Measurements from ENCODE around the gene TRIP10. TPM values are rescaled to one million over a fixed set of nuclear protein-coding genes. Genes with fewer than 3 reads are reported as not detected.

TRIP10 gene
- 10 to 100 TPM; 29.8 to 31.3 TPM for total RNA-seq

DNA sequence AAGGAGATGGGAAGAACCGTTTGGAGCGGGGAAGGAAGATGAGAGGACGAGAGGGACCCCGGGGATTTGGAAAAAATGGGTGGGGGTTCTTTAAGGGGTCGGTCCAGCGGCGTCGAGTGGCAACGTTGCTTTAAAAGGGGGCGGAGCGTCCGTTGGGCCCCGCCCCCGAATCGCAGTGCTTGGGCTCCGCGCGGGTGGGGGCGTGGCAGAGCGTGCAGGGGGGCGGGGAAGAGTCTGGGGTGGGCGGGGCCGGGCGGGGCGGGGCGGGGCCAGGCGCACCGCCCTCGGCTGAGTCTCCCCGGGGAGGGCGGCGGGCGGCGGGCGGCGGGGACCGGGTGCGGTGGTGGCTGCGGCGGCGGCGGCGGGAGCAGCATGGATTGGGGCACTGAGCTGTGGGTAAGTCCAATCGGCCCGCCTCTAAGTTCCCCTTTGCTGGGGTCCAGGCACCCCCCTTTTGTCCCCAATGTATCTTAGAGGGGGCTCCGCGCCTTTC, at the start of gene TRIP10:
TSS of gene TRIP10 (plus strand) at position 291 of the 493 bp plus-strand sequence. CDS start at position 373, 82 bp downstream.
- H3K27me3 Mint-ChIP-seq, result no peaks in the 10 kb centered on the region

DNA sequence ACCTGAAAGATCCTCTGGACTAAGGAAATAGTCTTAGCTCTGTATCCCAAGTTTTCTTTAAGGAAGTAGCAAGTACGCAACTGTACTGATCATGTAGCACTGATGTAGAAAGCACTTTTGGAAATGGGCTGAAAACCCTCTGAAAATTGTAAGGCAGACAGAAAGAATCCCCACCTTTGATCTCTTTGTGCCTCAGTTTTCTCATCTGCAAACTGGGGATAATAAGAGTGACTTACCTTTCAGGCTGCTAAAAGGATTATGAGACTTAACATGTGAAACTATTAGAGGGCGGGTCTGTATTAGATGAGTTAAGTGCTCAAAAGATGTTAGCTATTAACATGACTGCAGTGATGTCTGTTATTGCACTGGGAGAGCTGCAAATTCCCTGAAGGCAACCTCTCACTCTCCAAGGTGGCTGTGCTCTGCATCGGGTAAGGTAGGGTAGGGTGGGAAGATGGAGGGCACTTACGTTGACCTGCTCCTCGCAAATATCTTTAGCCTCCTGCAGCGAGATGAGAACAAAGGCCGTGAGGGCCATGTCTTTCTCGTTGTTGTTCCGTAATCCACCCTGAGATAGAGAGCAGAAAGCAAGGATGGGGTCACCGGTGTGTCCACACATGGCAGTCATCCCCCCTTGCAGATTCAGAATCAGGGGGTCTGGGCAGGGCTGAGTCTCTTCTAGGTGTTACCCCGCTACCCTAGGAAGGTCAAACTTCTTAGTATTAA, 49.2 kb upstream of the TRIP10 start:
- no peaks in the 10 kb centered on the region for H3K4me1 Mint-ChIP-seq
- no peak for DNase-seq
- H3K27me3 Mint-ChIP-seq, result peaks cover 4% of the 10 kb centered on the region
- peaks cover 4% of the 10 kb centered on the region for H3K9me3 Mint-ChIP-seq
- peaks cover 2% of the 10 kb centered on the region for H3K36me3 Mint-ChIP-seq
- no peak overlapping the region for H3K27ac Mint-ChIP-seq
- no peak overlapping the region for H3K4me3 Mint-ChIP-seq

More for the DNA sequence above, at the start of gene TRIP10:
- Mint-ChIP-seq H3K9me3 (no peaks in the 10 kb centered on the region), H3K4me1 (peaks cover 39% of the 10 kb centered on the region), H3K27ac (peak within 1 kb of the TSS; percentile 99), H3K4me3 (peak within 1 kb of the TSS; percentile 99), H3K36me3 (peaks cover 18% of the 10 kb centered on the region)
- peak; percentile 81 for DNase-seq

GRCh38 chr19:6691342-6691741, 48.1 kb upstream of the TRIP10 start:
- Mint-ChIP-seq H3K27ac (no peak overlapping the region), H3K36me3 (peaks cover 2% of the 10 kb centered on the region), H3K4me3 (no peak overlapping the region), H3K27me3 (peaks cover 4% of the 10 kb centered on the region), H3K4me1 (no peaks in the 10 kb centered on the region), H3K9me3 (peaks cover 4% of the 10 kb centered on the region)
- DNase-seq, result no peak

DNA sequence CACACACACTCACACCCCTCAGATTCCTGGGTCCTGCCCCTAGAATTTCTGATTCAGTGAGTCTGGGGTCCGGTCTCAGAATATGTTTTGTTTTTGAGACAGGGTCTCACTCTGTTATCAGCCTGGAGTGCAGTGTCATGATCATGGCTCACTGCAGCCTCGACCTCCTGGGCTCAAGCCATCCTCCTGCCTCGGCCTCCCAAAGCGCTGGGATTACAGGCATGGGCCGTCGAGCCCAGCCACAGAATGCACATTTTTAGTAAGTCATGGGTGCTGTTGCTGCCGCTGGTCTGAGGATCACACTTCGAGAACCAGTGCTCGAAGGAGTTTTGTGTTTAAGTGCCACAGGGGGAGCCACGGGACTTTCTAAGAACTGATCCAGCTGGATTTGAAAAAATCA, 47.5 kb upstream of the TRIP10 start:
- Mint-ChIP-seq H3K4me1 (no peaks in the 10 kb centered on the region), H3K9me3 (peaks cover 4% of the 10 kb centered on the region)

DNA sequence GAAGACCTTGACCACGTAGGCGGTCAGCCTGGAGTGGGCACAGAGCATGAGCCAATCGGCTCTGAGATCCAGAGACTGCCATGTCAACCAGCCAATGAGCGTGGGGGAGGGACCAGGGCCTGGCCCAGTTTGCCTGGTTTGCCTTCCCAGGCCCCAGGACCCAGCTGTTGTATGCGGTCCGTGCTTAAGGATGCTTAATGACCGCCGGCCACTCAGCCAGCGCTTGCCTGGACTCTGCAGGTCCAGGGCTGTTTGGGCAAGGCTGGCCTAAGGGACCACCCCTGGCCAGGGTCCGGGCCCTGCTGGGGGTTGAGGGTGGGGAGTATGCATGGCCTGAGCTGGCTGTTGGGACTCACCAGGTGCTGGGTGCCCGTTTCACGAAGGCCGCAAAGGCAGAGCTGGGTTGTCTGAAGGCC, 46.4 kb upstream of the TRIP10 start:
- peaks cover 4% of the 10 kb centered on the region for H3K27me3 Mint-ChIP-seq
- H3K9me3 Mint-ChIP-seq, result peaks cover 4% of the 10 kb centered on the region
- H3K4me3 Mint-ChIP-seq, result no peak overlapping the region
- H3K27ac Mint-ChIP-seq, result no peak overlapping the region
- no peaks in the 10 kb centered on the region for H3K36me3 Mint-ChIP-seq
- peaks cover 3% of the 10 kb centered on the region for H3K4me1 Mint-ChIP-seq
- no peak for DNase-seq

More for the DNA sequence above, 47.5 kb upstream of the TRIP10 start:
- DNase-seq, result no peak
- peaks cover 4% of the 10 kb centered on the region for H3K27me3 Mint-ChIP-seq
- H3K4me3 Mint-ChIP-seq, result no peak overlapping the region
- H3K36me3 Mint-ChIP-seq, result peaks cover 2% of the 10 kb centered on the region
- no peak overlapping the region for H3K27ac Mint-ChIP-seq

DNA sequence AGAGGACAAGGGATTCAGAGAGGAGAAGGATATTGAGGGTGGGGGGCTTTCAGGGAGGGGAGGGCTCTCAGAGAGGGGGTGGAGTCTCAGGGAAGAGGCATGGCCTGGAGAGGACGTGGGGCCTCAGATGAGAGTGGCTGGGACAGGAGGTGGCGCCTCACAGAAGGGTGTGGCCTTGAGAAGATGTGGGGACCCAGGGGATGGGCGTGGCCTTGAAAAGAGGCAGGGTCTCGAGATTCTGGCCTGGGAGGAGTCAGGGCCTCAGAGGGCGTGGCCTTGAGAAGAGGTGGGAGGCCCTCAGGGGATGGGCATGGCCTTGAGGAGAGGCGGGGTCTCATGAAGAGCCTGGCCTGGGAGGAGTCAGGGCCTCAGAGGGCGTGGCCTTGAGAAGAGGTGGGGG, 45.8 kb upstream of the TRIP10 start:
- Mint-ChIP-seq H3K27ac (no peak overlapping the region), H3K27me3 (peaks cover 4% of the 10 kb centered on the region), H3K4me3 (no peak overlapping the region), H3K36me3 (no peaks in the 10 kb centered on the region), H3K4me1 (peaks cover 3% of the 10 kb centered on the region), H3K9me3 (peaks cover 3% of the 10 kb centered on the region)
- DNase-seq, result no peak

GRCh38 chr19:6694147-6694815, 45.2 kb upstream of the TRIP10 start:
- Mint-ChIP-seq H3K27ac (no peak overlapping the region), H3K4me3 (no peak overlapping the region), H3K36me3 (no peaks in the 10 kb centered on the region), H3K9me3 (no peaks in the 10 kb centered on the region), H3K4me1 (peaks cover 3% of the 10 kb centered on the region), H3K27me3 (peaks cover 4% of the 10 kb centered on the region)
- peak; percentile 24 for DNase-seq

GRCh38 chr19:6696239-6696820, 43.1 kb upstream of the TRIP10 start:
- Mint-ChIP-seq H3K27me3 (peaks cover under 1% of the 10 kb centered on the region), H3K4me1 (peaks cover 3% of the 10 kb centered on the region), H3K27ac (no peak overlapping the region), H3K4me3 (no peak overlapping the region), H3K9me3 (no peaks in the 10 kb centered on the region), H3K36me3 (no peaks in the 10 kb centered on the region)
- no peak for DNase-seq

- Mint-ChIP-seq H3K4me1 (peaks cover 3% of the 10 kb centered on the region), H3K27ac (no peak overlapping the region), H3K27me3 (no peaks in the 10 kb centered on the region), H3K36me3 (no peaks in the 10 kb centered on the region), H3K4me3 (no peak overlapping the region), H3K9me3 (no peaks in the 10 kb centered on the region)
- no peak for DNase-seq
Observed at GRCh38 chr19:6697291-6697690, 42.2 kb upstream of the TRIP10 start.

- H3K27ac Mint-ChIP-seq, result no peak overlapping the region
- no peaks in the 10 kb centered on the region for H3K9me3 Mint-ChIP-seq
- H3K4me3 Mint-ChIP-seq, result no peak overlapping the region
- DNase-seq, result no peak
- H3K27me3 Mint-ChIP-seq, result no peaks in the 10 kb centered on the region
- H3K36me3 Mint-ChIP-seq, result no peaks in the 10 kb centered on the region
- H3K4me1 Mint-ChIP-seq, result peaks cover 3% of the 10 kb centered on the region
Observed at GRCh38 chr19:6699935-6700334, 39.5 kb upstream of the TRIP10 start.

GRCh38 chr19:6700586-6701316, 38.7 kb upstream of the TRIP10 start:
- Mint-ChIP-seq H3K4me3 (no peak overlapping the region), H3K27ac (no peak overlapping the region), H3K36me3 (no peaks in the 10 kb centered on the region), H3K4me1 (peaks cover 3% of the 10 kb centered on the region), H3K9me3 (no peaks in the 10 kb centered on the region), H3K27me3 (no peaks in the 10 kb centered on the region)
- no peak for DNase-seq

DNA sequence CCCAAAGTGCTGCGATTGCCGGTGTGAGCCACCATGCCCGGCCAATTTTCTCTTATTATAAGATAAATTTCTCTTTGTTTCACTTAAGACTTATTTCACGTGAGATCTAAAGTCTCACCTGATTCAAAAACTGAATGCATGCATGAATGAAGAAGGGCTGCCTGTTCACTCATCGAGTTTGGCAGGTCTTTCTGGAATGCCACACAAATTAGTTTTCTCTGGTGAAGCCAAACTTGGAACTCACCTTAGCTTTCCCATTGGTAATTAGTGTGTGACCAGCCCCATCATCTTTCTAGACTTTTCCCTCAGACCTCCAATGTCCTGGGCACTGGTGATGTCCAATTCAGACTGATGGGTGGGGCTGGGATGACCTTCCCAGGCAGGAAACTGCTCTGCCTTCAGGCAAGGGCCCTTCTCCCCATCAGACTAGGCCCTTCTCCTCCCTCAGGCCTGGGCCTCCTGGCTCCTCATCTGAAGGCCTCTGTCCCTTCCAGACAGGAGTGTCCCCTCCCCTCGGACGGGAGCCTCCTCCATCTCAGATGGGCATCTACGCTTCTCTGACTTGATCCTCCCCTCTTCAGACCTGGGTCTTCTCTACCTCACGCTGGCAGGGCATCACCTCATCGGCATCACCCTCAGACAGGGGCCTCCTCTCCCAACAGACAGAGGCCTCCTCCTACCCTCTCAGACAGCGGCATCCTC, 33.4 kb upstream of the TRIP10 start:
- no peak overlapping the region for H3K27ac Mint-ChIP-seq
- H3K36me3 Mint-ChIP-seq, result no peaks in the 10 kb centered on the region
- H3K27me3 Mint-ChIP-seq, result peaks cover 34% of the 10 kb centered on the region
- H3K4me3 Mint-ChIP-seq, result no peak overlapping the region
- no peak for DNase-seq
- H3K9me3 Mint-ChIP-seq, result no peaks in the 10 kb centered on the region
- peaks cover 8% of the 10 kb centered on the region for H3K4me1 Mint-ChIP-seq

DNA sequence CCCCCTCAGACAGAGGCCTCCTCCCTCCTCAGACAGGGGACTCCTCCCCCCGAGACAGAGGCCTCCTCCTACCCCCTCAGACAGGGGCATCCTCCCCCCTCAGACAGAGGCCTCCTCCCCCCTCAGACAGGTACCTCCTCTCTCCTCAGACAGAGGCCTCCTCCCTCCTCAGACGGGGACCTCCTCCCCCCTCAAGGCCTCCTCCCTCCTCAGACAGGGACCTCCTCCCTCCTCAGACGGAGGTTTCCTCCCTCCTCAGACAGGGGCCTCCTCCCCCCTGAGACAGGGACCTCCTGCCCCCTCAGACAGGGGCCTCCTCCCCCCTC, 32.9 kb upstream of the TRIP10 start:
- Mint-ChIP-seq H3K36me3 (no peaks in the 10 kb centered on the region), H3K27me3 (peaks cover 39% of the 10 kb centered on the region), H3K4me3 (no peak overlapping the region), H3K27ac (no peak overlapping the region), H3K9me3 (no peaks in the 10 kb centered on the region), H3K4me1 (peaks cover 8% of the 10 kb centered on the region)
- no peak for DNase-seq

- Mint-ChIP-seq H3K27ac (no peak overlapping the region), H3K36me3 (no peaks in the 10 kb centered on the region), H3K4me1 (peaks cover 8% of the 10 kb centered on the region), H3K27me3 (peaks cover 42% of the 10 kb centered on the region), H3K4me3 (no peak overlapping the region), H3K9me3 (no peaks in the 10 kb centered on the region)
- no peak for DNase-seq
Observed at GRCh38 chr19:6707011-6707657, 32.3 kb upstream of the TRIP10 start.

All from activated naive CD8-positive, alpha-beta T cell treated with anti-CD3 and anti-CD28 coated beads for 36 hours (primary cell).